Spleen (tissue), 11 donors: ENCODE measurements around the gene TUBA8. TPM values are rescaled to one million over a fixed set of nuclear protein-coding genes. Genes with fewer than 3 reads are reported as not detected.

Source experiments
- DNase-seq: peaks from one replicate; pipeline ENCODE4 v3.0.0-alpha.2; 2020
- H3K27ac ChIP-seq, 8 donors: fragments of 200-600 bp; sonication (generic) in 7 of 8; 1 replicate in 4 of 8; 2 replicates in 4 of 8; pipeline versions ENCODE4 v1.5.0 to v1.8.0; 2016 to 2021; ENCODE audit warnings: inconsistent platforms in 4 of 8, mild to moderate bottlenecking in 4 of 8, moderate library complexity in 1 of 8
- H3K27me3 ChIP-seq, 7 donors: fragments of 200-600 bp; sonication (generic) in 6 of 7; replicated peaks in 1 of 7; 1 replicate in 4 of 7; 2 replicates in 3 of 7; pipeline versions ENCODE4 v1.5.0 to v1.8.0; 2016 to 2021; ENCODE audit warnings: inconsistent platforms in 3 of 7, mild to moderate bottlenecking in 1 of 7
- H3K36me3 ChIP-seq, 6 donors: fragments of 200-600 bp; sonication (generic) in 5 of 6; 1 replicate in 4 of 6; 2 replicates in 2 of 6; pipeline versions ENCODE4 v1.5.0 to v1.8.0; 2016 to 2021; ENCODE audit warnings: inconsistent platforms in 2 of 6
- H3K4me1 ChIP-seq, 6 donors: fragments of 200-600 bp; sonication (generic) in 5 of 6; 1 replicate in 3 of 6; 2 replicates in 3 of 6; pipeline versions ENCODE4 v1.5.0 to v1.8.0; 2016 to 2021; ENCODE audit warnings: inconsistent platforms in 3 of 6
- H3K4me3 ChIP-seq, 8 donors: fragments of 200-600 bp; sonication (generic) in 7 of 8; 1 replicate in 4 of 8; 2 replicates in 4 of 8; pipeline versions ENCODE4 v1.5.0 to v1.8.0; 2016 to 2021; ENCODE audit warnings: inconsistent platforms in 4 of 8, mild to moderate bottlenecking in 4 of 8, moderate library complexity in 2 of 8
- H3K9me3 ChIP-seq, 8 donors: fragments of 200-600 bp; sonication (generic) in 7 of 8; 1 replicate in 4 of 8; 2 replicates in 4 of 8; pipeline versions ENCODE4 v1.5.0 to v1.8.0; 2016 to 2021; ENCODE audit warnings: inconsistent platforms in 4 of 8
- CTCF ChIP-seq, 11 experiments: fragments of 200-600 bp in 7 of 11; fragments of 450-650 bp in 4 of 11; sonication (generic) in 4 of 11; IDR thresholded peaks in 8 of 11; conservative IDR thresholded peaks in 3 of 11; 1 replicate in 7 of 11; 2 replicates in 4 of 11; pipeline versions ENCODE4 v1.4.0 to v1.8.0; 2016 to 2021; ENCODE audit warnings: antibody characterized with exemption in 11 of 11, inconsistent platforms in 4 of 11, mild to moderate bottlenecking in 1 of 11
- POLR2A ChIP-seq, 3 donors: fragments of 450-650 bp; IDR thresholded peaks; one replicate each; pipeline ENCODE4 v1.5.1; 2017; ENCODE audit warnings: antibody characterized with exemption in 3 of 3, mild to moderate bottlenecking in 1 of 3
- POLR2AphosphoS5 ChIP-seq, 3 donors: sonication (generic); formaldehyde crosslinking; IDR thresholded peaks; one replicate each; pipeline ENCODE4 v1.5.1; 2017; ENCODE audit warnings: antibody characterized with exemption in 3 of 3
- WGBS, 5 donors: extraction: QIAGEN DNeasy Blood & Tissue Kit in 3 of 5; methylation state at CpG; one replicate each; pipeline versions ENCODE4 v1.1.5 to v1.1.7; 2013 to 2018; 5-methylcytosine and 5-hydroxymethylcytosine counted together
- intact Hi-C: fragments of 100-400 bp; cut with DNase I; formaldehyde crosslinking; loops from one replicate; pipeline ENCODE4 v1.15.0; 2023; ENCODE audit warnings: low total_unique reads
- polyA plus RNA-seq, 3 donors: library from polyadenylated mRNA; stranded (reverse); fragments of 200-250 nt; gene quantifications; one replicate each; pipeline ENCODE4 v1.2.1, GENCODE V29; 2013
- total RNA-seq, 7 donors: library from RNA; depleted of rRNA in 3 of 7; stranded (reverse); fragments of >200 nt in 3 of 7; fragmentation: NEBNext Ultra II Directional in 4 of 7; extraction: Animal tissue kit (Norgen Biotek cat#: 25700) in 4 of 7; gene quantifications; one replicate each; pipeline versions ENCODE4 v1.1.0 to v1.2.1, GENCODE V29; 2016 to 2021
- donor health status: healthy with polysubstance abuse.
- donor health status: DM: no; HTN: no; CAD: no; lungs with moderate emphysema.
- donor health status: DM: no; HTN: no; CAD: no.
- donor health status: Bipolar disorder and iron deficiency.
- donor health status: healthy.
- donor health status: DM: no; HTN: no; CAD: no.
- donor health status: DM: yes; HTN: yes; CAD: no.

The TUBA8 gene
- total and polyA plus RNA-seq, 10 donors, result 2.2 to 5.7 (median 3.8) TPM

GRCh38 chr22:18081416-18081815, 29.2 kb upstream of the TUBA8 start:
- no peaks in the 10 kb centered on the region for H3K9me3 ChIP-seq
- H3K27ac ChIP-seq, result no peak overlapping the region
- TF ChIP-seq CTCF (IDR thresholded peaks at IDR 0.05 in 8 of 11, conservative IDR thresholded peaks at IDR 0.05 in 3 of 11) (no peak), POLR2A (IDR thresholded peaks at IDR 0.05) (no peak), POLR2AphosphoS5 (IDR thresholded peaks at IDR 0.05) (no peak)
- 75 to 88% (median 81%) methylated on average over 5 of the region's 5 CpGs for WGBS, 5 donors
- no peak overlapping the region for H3K4me3 ChIP-seq
- peaks cover 20 to 55% (median 37%) of the 10 kb centered on the region in 6 donors for H3K4me1 ChIP-seq
- DNase-seq, result no peak
- H3K36me3 ChIP-seq, result peaks cover 0 to 72% (median 58%) of the 10 kb centered on the region in 6 donors
- no peaks in the 10 kb centered on the region for H3K27me3 ChIP-seq
- intact Hi-C loops, result no loop called here

GRCh38 chr22:18082467-18082866, 28.1 kb upstream of the TUBA8 start:
- DNase-seq, result no peak
- Histone ChIP-seq H3K4me1 (peaks cover 11 to 45% (median 27%) of the 10 kb centered on the region in 6 donors), H3K36me3 (peaks cover 0 to 82% (median 68%) of the 10 kb centered on the region in 6 donors), H3K9me3 (no peaks in the 10 kb centered on the region), H3K4me3 (no peak overlapping the region), H3K27me3 (no peaks in the 10 kb centered on the region), H3K27ac (no peak overlapping the region)
- intact Hi-C loops, result no loop called here
- 77 to 88% (median 84%) methylated on average over 2 of the region's 2 CpGs for WGBS, 5 donors
- no peak for TF ChIP-seq CTCF (IDR thresholded peaks at IDR 0.05 in 8 of 11, conservative IDR thresholded peaks at IDR 0.05 in 3 of 11)
- TF ChIP-seq POLR2AphosphoS5 (IDR thresholded peaks at IDR 0.05), result no peak
- TF ChIP-seq POLR2A (IDR thresholded peaks at IDR 0.05), result no peak

GRCh38 chr22:18083406-18083805, 27.2 kb upstream of the TUBA8 start:
- H3K9me3 ChIP-seq, result no peaks in the 10 kb centered on the region
- WGBS, 5 donors, result 94 to 99% (median 95%) methylated on average over 10 of the region's 10 CpGs
- intact Hi-C loops, result no loop called here
- no peak overlapping the region for H3K27ac ChIP-seq
- no peaks in the 10 kb centered on the region for H3K27me3 ChIP-seq
- peaks cover 0 to 92% (median 78%) of the 10 kb centered on the region in 6 donors for H3K36me3 ChIP-seq
- no peak for DNase-seq
- TF ChIP-seq POLR2A (IDR thresholded peaks at IDR 0.05) (no peak), POLR2AphosphoS5 (IDR thresholded peaks at IDR 0.05) (no peak), CTCF (IDR thresholded peaks at IDR 0.05 in 8 of 11, conservative IDR thresholded peaks at IDR 0.05 in 3 of 11) (no peak)
- H3K4me1 ChIP-seq, result peaks cover 10 to 42% (median 26%) of the 10 kb centered on the region in 6 donors
- no peak overlapping the region for H3K4me3 ChIP-seq

GRCh38 chr22:18085188-18085587, 25.4 kb upstream of the TUBA8 start:
- Histone ChIP-seq H3K4me3 (no peak overlapping the region), H3K9me3 (no peaks in the 10 kb centered on the region), H3K4me1 (peaks cover 0 to 28% (median 11%) of the 10 kb centered on the region in 6 donors), H3K27me3 (no peaks in the 10 kb centered on the region), H3K36me3 (peaks cover 0 to 100% (median 79%) of the 10 kb centered on the region in 6 donors), H3K27ac (no peak overlapping the region)
- DNase-seq, result no peak
- no peak for TF ChIP-seq POLR2A (IDR thresholded peaks at IDR 0.05)
- TF ChIP-seq POLR2AphosphoS5 (IDR thresholded peaks at IDR 0.05), result no peak
- intact Hi-C loops, result no loop called here
